GM20431 (cell line): ENCODE data around the gene TMCO4.

Source experiments
- in situ Hi-C: fragments of 300-500 bp; cut with MseI, MboI; formaldehyde crosslinking; loops from one replicate; pipeline ENCODE4 v1.15.0; 2020; ENCODE audit warnings: low sequenced_read_pairs; ENCODE audit not compliant: unreplicated experiment

Gene TMCO4

DNA sequence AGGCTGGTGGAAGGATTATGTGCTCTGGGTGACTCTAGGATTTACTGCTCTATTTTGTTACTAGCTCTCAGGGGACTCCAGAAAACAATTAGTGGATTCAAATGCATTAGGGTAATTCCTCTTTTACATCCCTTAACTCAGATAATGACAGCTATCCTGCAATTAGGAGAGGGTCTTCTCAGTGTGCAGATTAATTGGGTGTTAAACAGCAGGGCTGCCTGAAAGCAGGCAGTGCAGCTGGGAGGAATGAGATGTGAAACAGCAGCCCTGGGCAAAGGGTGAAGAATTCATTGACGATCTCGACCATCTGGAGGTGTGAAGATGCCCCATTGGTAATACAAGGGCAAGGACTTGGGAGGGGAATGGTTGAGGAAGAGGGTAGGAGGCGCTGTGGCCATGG is 68.9 kb downstream of the TMCO4 start:
- in situ Hi-C loops: no loop called here

DNA sequence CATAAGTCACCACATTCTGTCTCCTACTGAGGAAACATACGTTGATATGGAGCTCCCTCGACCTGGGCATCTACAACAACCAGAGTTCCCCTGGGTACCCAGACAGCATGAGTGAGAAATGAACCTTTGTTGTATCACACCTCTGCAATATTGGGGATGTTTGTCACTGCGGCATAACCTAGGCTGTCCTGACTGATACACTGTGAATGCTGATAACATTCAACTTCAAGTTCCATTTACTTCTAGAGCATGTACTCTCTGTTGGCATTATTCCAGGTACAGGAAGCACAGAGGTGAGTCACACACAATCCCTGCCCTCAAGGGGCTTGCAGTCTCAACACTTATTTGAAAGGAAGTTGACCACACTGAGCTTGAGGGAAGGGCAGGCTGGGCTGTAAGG is 69.5 kb downstream of the TMCO4 start:
- in situ Hi-C loops: no loop called here

DNA sequence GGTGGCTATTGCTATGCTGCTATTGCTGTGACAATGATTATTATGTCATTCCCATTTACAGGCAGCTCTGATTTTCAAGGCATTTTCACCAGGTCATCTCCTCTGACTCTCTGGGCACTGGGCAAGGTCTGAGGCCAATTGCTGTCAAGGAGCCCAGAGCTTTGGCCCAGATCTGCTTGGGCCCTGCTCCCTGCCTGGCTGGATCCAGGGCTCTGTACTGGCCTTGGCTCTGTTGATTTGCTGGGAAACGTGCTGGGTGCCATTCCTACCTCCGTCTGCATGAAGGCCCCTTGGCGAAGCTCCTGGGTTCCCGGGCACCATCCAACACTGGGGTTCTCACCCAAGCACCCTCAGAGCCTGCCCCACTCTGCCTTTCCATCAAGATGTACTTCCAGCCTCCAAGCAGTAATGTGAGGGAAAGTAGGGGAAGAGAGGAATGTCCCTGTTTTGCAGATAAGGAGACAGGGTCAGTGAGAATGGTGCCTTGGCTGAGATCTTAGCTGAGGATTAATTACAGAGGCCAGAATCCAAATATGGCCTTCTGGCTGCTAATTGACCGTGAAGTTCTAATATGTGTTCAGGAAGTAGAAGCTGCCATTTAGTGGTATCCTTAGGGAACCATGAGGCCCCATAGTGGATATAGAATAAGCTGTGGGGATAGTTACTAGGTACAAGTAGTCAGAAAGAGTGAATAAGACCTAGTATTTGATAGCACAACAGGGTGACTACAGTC is 71.1 kb downstream of the TMCO4 start:
- in situ Hi-C loops: no loop called here

DNA sequence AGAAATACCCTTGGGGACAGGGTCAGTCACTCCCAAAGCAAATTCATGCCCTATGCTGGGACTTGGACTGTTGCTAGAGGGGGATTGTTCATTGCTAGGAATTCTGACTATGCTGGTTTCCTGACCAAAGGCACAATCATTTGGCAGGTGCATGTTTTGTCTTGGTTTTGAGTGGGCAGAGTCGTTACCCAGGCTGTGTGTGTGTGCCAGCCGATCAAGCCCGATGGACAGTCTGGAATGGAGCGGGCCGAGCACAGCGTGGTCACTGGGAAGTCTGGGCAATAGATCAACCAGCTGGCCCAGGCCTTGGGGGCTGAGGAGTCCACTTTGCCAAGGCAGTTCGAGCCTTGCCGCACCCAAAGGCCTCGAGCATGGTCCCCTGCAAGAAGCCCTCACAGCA is 74.1 kb downstream of the TMCO4 start:
- in situ Hi-C loops: no loop called here

DNA sequence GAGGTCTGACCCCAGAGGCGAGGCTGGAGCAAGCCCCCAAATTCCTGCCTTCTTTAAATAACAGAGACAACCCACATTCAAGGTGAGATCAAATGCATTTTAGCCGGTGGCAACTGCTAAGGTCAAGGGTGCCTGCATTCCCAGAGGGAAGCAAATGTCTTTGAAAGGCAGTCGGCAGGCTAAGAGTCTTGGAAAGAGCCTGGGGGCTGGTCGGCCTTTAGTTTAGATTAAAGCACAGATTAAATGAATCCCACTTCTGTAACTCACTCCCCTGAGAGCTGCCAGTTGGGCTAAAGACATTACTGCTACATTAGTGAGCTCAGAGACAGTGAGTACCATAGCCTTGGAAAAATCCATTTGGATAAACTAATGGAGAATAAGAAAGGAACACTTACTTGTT is 75.8 kb downstream of the TMCO4 start:
- in situ Hi-C loops: no loop called here

DNA sequence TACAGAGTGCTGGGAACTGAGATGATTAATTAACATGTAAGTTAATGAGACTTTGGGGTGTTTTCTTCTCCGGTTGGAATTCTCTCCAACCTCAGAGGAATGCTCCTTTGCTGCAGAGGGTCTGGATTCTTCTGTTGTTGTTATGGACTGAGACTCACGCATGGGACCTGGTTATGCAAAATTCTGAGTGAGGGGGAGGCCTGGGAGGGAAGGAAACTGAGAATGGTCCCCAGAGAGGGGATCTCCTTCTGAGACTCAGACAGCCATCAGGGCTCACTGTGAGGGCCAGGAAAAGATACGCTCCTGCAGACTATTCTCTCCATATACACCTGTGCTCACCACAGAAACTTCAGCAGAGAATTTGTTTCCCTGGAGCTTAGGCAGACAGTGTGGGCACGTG is 78.7 kb downstream of the TMCO4 start:
- in situ Hi-C loops: no loop called here

DNA sequence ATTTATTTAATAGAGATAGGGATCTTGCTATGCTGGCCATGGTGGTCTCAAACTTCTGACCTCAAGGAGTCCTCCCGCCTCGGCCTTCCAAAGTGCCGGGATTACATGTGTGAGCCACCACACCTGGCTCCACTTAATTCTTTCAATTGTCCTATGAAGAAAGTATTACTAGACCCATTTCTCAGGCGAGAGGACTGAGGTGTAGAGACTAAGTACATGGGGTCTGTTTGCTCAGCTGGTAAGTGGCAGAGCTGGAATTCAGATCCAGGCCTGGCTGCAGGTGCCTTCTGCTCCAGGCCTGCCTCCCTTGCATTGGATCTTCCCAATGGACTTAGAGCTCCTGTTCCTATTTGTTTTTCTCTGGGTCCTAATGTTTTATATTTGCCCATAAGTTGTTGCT is 79.5 kb downstream of the TMCO4 start:
- in situ Hi-C loops: no loop called here

DNA sequence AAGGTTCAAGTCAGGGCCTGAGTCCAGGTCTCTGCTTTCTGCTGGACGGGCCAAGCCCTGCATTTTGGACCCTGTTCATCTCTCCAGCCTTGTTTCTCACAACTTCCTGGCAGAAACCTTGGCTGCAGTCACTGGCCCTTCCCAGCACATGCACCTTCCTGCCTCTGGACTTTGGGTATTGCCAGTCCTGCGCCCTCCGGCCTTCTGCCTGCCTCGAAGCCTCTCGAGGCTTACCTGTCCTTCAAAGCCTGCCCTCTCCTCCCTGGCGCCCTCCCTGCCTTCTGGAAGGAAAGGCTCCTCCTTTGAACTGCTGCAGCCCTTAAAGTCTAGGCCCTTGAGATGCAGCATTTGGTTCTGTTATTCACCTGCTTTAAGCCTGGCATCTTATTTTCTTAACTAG is 82.2 kb downstream of the TMCO4 start:
- in situ Hi-C loops: no loop called here

DNA sequence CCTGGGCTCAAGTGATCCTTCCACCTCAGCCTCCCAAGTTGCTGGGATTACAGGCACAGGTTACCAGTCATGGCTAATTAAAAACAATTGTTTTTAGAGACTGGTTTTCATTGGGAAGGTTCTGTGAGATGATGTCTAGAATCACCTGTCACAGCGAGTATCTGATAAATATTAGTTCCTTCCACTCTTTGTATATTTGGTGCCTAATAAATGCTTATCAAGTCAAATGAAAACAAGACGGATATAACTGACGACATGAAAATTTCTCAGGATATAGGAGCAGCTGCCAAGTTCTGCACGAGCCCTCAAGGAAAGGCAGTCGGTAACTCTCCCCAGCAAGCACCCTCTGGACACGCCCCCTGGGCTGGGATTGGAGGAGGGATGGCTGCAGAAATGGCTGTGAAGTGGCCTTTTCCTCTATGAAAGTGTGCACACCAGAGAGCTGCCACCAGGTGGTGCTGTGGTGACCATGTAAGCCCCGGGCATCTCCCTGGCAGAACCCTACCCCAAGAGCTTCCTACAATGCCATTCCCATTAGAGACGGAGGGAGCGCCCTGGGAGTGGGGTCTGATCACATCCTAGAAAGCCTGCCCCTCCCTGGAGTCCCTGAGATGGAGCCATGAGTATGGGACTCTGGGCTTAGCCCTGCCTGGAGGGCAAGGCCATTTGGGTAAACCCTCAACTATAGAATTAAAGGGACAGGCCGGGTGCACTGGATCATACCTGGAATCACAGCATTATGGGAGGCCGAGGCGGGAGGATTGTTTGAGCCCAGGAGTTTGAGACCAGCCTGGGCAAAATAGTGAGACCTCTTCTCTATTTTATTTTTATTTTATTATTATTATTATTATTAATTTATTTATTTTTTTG is 84.1 kb downstream of the TMCO4 start:
- in situ Hi-C loops: no loop called here

DNA sequence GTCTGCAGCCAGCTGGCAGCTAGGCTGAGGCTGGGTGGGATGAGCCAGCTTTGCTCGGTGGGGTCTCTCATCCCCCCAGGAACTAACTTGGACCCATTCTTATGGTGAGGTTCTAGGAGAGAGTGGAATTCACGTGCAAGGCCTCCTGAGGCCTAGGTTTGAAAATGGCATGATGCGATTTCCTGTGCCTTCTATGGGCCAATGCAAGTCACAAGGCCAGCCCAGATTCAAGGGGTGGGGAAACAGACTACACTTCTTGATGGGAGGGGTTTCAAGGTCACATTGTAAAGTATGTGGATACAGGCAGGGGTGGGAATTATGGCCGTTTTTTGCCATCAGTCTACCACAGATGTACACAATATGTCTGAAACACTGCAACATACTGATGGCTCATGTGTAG is 86.8 kb downstream of the TMCO4 start:
- in situ Hi-C loops: no loop called here

DNA sequence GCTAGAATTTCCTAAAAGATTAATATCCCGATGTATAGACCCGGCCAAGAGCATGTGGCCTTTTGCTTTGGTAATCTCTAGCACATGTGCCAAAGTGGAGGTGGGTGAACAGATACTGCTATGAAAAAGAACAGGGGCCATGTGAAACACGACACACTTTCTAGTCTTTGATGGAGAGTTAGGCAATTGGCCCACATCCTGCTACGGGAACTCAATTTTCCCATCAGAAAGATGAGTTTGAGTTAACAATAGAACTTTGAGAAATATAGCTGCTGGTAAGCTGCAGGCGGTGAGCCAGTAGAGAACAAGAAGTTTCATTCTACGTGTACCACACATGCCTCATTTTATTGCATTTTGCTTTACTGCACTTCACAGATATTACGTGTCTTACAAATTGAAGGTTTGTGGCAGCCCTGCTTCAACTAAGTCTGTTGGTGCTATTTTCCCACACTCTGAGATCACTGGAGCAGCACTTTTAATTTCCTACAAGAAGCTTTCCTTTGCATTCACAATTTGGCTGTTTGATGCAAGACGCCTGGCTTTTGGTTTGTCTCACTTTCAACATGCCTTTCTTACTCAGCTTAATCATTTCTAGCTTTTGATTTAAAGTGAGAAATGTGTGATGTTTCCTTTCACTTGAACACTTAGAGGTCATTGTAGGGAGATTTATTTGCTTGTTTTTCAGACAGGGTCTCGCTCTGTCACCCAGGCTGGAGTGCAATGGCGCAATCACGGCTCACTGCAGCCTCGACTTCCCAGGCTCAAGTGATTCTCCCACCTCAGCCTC is 88.7 kb downstream of the TMCO4 start:
- in situ Hi-C loops: no loop called here

DNA sequence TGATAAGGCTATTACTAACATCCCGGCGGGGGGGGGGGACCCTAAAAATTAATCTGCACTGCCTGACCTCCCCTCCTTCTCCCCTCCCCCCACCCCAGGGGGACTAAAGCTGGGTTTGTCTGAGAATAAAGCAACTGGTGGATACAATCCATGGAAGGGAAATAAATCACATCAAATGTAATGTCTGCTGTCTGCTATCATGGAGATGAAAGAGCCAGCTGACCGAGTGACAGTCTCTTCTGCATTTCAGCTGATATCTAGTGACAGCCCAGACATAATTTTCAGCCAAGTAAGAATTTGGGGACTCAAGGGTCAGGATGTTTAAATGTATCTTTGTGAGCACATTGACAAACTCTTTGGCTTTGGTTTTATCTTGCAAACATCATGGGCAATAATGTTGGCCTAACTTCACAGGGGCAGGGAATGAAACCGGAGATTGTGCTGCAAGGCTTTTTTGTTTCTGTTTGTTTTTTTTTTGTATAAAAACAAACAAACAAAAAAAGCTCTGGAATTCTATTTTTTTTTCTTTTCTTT is 90.4 kb downstream of the TMCO4 start:
- in situ Hi-C loops: no loop called here

DNA sequence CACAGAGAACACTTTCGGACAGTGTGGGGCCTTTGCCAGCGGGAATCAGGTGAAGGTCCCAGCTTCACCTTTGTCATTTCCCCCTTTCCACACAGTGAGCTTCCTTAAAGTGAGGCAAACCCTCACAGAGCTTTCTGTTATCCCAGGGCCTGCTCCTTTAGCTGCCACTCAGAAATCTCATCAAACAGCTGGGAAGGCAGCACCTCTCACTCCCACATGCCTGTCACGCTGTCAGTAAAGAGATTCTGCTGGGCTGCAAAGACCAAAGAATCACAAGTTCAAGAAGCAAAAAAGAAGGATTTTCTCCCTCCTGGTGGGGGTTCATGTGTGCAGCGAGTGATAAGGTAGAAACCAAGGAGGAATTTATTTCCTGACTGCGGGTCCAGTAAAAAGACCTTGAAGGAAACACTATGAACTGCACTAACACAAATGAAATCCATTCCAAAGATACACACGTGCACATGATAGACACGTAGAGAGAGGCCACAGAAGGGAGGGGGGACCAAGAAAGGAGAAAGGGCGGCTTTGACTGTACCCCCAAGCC is 91.1 kb downstream of the TMCO4 start:
- in situ Hi-C loops: no loop called here

DNA sequence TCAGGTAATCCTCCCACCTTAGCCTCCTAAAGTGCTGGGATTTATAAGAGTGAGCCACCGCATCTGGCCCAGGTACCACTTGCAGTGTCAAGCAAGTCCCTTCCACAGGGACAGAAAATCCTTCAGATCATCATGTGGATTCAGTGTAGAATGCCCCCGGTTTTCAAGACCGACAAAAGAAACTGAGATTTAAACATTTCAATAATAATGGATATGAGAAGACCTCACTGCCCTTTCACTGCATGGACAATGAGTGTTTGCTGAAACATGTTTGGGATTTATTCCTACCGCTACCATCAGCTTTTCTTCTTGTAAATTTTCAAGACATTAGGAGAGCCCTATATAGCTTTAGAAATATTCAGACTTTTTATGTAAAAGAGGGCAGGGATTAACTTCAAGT is 93.6 kb downstream of the TMCO4 start:
- in situ Hi-C loops: no loop called here

DNA sequence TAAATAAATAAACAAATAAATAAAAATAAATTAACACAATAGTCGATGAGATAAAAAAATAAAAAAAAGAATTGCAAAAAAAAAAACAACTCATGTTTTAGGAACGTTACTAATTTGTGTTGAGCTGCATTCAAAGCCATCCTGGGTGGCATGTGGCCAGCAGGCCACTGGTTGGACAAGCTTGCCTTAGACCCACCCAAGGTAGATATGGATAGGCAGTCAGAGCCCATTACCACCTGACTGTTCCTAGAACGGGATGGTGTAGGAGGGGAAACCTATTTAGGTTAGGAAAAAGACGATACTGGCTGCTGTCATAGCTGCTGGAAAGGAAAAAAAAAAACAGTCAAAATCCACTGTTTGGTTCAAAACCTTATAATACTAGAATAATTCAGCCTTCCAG is 94.3 kb downstream of the TMCO4 start:
- in situ Hi-C loops: no loop called here

DNA sequence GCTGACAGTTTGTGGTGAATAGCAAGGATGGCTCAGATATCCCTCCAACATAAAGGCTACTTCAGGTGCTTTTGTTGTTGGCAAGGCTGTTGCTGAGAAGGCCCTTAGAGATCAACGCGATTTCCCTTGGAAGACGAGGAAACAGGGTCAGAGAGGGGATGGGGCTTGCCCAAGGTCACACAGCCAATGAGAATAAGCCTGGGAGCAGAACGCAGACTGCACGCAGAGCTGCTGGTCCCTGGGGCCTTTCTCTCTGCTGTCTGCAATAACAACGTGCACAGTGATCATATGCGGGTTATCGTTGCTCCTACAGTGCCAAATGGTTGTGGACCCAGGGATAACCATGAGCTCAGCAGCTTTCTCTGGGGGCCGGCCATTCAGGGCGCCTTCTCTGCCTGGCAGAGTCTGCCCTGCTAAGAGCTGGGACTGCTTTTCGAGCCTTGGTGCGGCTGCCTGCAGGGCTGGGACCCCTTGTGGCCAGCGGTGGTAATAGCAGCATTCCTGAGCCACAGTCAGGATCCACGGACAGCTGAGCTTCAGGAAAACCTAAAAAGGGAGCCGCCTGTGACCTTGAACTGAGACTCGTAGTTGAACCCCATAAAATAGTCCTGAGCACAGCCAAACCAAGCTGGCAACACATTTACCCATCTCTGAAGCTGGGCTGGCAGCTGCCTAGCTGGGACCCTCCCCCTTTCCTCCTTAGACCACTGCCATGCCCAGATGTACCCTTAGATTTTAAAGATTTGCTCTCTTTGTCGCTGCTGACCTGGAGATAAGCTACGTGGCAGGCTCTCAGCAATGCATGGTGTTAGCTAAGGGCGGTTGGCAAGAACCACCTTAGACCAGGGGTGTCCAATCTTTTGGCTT is 95.2 kb downstream of the TMCO4 start:
- in situ Hi-C loops: no loop called here

DNA sequence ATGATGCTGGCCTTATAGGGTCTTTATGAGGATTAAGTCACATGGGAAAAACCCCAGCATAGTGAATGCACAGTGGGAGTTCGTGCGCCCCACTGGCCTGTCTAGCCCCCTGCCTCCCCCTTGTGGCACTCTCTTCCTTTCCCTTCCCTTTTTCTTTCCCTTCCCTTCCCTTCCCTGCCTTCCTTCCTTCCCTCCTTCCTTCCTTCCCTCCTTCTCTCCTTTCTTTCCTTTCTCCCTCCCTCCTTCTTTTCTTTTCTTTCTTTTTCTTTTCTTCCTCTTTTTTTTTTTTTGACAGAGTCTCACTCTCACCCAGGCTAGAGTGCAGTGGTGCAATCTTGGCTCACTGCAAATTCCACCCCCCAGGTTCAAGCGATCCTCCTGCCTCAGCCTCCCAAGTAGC is 96.4 kb downstream of the TMCO4 start:
- in situ Hi-C loops: no loop called here

DNA sequence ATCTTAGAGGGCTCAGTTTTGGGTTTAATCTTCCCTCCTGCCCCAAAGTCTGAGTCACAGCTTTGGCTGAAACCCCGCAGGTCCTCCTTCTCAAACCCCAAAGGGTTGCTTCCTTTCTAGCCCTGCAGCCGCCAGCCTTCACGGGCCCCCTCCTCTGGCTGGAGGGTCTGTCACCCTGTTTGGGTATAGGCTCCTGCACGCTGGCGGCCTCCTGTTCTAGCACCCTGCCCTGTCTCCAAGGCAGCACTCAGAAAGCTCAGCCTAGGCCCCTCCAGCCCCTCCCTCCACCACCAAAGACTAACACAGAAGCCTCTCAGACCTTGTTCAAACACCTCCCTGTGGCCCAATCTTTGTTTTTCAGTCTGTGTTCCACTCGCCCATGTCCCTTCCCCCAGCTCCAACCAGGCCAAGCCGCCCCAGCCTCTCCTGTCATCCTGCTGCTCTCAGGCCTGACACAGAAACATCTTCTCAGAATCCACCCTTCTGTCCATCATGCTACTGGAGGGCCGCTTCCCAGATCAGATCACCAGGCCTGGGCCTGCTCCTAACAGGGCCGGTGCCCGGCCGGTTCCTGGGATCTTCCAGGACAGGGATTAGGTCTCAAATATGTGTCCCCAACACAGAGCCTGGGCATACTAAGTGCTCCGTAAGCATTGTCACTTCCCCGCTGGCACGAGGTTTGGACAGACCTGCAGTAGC is 99.5 kb downstream of the TMCO4 start:
- in situ Hi-C loops: no loop called here

DNA sequence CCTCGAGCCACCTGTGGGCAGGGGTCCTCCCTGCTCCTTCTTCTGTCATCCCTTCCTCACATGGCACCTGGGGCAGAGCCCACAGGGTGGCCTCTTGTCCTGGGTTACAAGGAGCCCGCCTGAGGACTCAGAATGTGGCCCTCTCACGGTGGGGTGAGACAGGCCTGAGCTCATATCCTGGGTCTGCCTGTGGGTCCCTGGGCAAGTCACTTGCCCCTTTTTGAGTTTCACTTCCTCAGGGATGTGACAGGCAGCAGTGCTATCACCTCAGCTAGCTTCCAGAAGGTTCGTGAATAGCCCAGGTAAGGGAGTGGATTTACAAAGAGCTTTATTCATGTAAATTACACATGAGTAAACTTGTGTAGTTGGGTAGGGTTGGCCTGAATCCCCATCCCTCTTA is 101.5 kb downstream of the TMCO4 start:
- in situ Hi-C loops: no loop called here
